GM18498 (cell line): ENCODE measurements around the gene FAM227B.
"Not testable (repeated sequence)": the region's sequence is repeated elsewhere in the genome, so short reads cannot be mapped to it uniquely, and the experiment has no call there.

ENCODE experiments used
- ATAC-seq: cut with Tn5 transposase; IDR thresholded peaks from one replicate; pipeline ENCODE4 v1.9.1; 2021; ENCODE audit warnings: mild to moderate bottlenecking, moderate library complexity; ENCODE audit not compliant: unreplicated experiment

The FAM227B gene

GRCh38 chr15:49495993-49496753 lies 124.4 kb downstream of the FAM227B start:
- ATAC-seq: no peak

DNA sequence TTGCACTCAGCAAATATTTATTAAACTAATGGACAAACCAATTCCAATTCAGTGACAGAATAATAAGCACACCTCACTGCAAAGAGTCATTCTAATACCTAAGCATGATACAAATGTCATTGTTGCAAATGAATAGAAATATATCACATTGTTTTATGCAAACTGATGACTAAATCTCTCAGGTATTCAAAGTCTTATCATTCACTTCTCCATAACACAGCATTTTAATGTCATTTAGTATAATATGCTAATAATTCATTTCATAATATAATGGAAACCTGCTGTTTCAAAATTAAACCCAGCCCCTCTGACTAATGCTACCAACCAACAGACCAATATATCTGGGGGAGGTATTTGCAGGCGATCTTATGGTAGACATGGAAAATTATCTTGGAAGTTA lies 125.8 kb downstream of the FAM227B start:
- no peak for ATAC-seq

- ATAC-seq: no peak
These were observed 127.8 kb downstream of the FAM227B start for GRCh38 chr15:49492830-49493229.

DNA sequence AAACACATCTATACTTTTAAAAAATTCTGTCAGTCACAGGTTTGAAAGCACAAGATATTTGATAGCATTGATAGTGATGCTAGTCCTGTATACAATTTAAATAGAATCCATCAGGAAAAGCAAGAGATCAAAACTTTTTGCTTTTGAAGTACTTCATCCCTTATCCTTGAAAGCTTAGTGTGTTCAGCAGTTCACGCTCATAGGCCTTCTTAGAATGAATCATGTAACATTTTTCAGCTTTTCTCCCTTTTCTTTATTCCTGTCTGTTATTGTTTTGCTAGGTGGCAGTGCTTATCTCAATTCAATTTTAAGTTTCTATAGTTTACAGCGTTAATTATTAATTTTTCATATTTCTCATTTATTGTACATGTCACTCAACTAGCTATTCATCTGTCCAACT lies 128.5 kb downstream of the FAM227B start:
- ATAC-seq: no peak

GRCh38 chr15:49490966-49491365 lies 129.7 kb downstream of the FAM227B start:
- ATAC-seq: no peak

GRCh38 chr15:49485401-49485800 lies 135.2 kb downstream of the FAM227B start:
- not testable (repeated sequence) for ATAC-seq

DNA sequence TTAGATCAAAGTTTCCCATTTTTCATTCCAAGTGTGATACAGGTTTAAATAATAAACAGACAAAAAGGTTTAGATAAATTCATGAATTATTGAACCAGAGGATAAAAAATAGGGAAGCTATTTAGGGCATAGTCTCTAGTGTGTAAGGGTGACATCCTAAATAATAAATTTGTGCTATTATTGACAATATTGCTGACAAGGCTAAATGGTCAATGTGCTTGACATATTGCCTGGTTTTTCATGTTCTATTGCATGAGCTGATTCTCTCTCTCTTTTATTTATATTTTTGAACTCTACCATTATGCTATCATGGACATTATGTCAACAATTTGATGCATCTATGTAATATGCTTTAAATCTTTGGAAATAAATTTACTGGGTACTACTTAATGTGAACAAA lies 141.6 kb downstream of the FAM227B start:
- ATAC-seq: not testable (repeated sequence)

- not testable (repeated sequence) for ATAC-seq
These were observed 142.6 kb downstream of the FAM227B start for GRCh38 chr15:49478021-49478420.

- ATAC-seq: no peak
These were observed 147.6 kb downstream of the FAM227B start for GRCh38 chr15:49473031-49473430.

- no peak for ATAC-seq
These were observed 148.3 kb downstream of the FAM227B start for GRCh38 chr15:49472338-49472737.

GRCh38 chr15:49471733-49472132 lies 148.9 kb downstream of the FAM227B start:
- peak; percentile 91 for ATAC-seq

GRCh38 chr15:49471248-49471647 lies 149.4 kb downstream of the FAM227B start:
- ATAC-seq: not testable (repeated sequence)

- no peak for ATAC-seq
These were observed 152.2 kb downstream of the FAM227B start for GRCh38 chr15:49468481-49468839.

DNA sequence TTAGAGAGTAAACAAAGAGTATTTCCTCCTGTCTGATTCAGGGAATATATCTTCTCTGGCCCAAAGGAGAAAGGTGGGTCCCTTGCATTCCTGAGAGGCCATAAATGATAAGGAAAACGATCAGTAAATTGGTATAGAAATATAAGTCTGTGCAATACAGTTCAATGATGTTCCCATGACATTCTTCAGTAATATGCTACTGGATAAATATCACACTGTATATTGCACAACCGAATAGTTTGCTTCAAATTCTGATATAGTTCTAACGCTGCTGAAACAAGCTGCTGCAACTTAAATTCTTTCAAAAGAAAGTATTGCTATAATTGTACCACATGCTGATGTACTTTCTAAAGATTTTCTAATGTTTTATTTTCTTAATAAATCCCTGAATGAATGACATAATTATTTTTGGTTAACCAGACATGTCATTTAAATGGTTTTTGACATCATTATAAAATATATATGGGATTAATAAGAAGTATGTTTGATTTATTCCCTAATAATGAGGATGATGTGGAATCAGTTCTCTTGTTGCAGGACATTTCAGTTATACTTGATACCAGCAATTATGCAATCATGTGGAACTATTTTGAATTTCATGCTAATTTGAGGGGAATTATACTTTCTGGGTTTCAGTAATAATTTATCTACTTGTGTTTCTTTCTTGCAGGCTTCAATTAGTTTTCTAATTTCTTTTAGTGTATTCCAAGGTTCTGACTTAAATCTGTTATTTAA lies 152.7 kb downstream of the FAM227B start:
- ATAC-seq: no peak

- ATAC-seq: no peak
These were observed 154.5 kb downstream of the FAM227B start for GRCh38 chr15:49466119-49466518.

DNA sequence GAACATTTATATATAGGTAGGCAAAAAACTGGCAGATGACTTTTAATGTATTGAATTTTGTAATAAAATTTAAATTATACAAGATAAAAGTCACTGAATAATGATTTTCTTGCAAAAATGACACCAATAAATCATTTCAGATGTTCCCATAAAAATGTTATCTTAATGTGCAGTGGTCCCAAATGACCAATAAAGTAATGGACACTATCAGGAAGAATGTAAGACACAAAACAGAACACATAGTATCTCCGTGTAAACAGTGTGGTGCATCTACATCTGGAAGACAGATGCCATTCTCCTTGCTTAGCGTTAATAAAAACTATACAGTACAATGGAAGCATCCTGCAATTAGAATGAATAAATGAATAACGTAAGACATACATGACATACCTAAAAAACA lies 156.1 kb downstream of the FAM227B start:
- ATAC-seq: no peak

DNA sequence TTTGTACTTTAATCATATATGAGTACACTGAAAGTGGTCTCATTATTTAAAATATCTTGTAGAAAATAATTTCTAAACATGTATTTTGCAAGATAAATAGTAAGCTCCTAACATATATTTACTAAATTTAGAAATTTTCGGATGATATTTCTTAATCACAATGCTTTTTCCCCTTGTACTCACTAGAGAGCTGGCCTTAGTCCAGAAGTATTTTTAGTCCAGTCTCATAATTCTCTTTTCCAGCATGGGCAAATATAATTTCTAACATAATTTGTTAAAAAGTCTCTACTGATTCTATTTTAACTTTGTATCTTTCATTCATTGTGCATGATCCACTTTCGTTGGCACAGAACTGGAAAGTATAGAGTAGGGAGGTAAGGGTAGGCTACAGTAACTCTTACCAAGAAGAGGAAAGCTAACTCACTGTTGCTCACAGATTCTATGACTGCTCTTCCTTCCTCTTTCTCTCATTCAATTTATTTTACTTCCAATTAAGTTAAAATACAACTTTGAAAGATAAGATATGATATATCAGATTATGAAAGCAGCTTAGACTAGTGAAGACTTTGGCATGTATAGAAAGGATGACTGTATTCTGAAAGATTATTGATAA lies 158.3 kb downstream of the FAM227B start:
- no peak for ATAC-seq

DNA sequence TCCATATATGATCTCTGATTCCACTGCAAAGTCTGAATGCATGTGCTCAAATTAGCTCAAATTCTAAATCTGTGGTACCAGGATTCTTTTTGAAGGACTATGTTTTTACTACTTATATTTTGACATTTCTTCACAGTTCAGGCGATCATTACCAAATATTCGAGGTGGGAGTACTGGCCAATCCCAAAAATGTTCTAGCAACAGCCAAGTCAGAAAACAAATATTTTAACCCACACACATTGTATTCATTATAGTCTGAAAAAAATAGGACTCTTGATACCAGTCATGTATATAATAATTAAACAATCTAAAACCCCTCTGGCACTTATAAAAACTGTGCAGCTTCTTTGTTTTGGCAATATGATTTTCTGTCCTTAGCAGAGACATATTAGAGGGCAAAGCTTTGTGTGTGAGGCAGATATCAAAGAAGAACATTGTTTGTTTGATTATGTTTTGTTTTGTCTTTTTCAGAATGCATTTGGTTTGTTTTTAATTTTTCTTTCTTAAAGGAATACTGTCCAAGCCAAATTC lies 160.1 kb downstream of the FAM227B start:
- ATAC-seq: no peak

- ATAC-seq: no peak
These were observed 162.5 kb downstream of the FAM227B start for GRCh38 chr15:49458145-49458544.

- ATAC-seq: no peak
These were observed 164.5 kb downstream of the FAM227B start for GRCh38 chr15:49456166-49456565.

DNA sequence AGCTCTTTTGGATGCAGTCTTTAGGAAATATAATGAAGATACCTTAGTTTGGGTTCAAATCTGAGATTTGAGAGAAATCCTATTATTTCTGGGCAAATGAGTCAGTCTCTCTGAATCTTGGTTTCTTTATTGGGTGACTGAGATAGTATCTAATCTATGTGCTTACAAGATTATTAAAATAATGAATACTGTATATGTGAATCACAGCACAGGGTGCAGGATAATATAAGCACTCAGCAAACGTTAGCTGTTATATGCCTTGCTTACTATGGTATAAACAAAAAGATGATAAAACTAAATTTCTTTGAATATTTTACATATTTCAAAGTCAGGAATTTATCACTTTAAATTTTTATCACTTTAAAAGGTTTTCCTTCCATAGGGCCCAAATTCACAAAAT lies 168.0 kb downstream of the FAM227B start:
- no peak for ATAC-seq

DNA sequence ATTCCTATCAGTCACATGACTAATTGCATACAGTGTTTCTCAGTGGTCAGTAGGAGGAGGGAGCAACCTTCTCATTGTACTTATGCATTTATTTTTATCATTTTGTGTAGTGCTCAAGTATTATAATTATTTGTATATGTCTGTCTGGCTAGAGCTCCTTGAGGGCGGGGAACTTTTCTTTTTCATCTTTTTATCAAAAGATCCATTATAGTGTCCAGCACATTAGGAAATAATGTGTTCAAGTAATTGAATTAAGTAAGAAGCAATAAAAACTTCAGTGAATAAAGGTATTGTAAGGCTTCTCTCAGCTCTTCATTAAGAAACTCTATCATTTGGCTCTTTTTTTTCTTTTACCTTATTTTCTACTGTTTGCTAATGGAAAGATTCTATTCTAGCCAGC lies 178.8 kb downstream of the FAM227B start:
- ATAC-seq: no peak
